ENCODE results near the gene RHOG.

RHOG gene

DNA sequence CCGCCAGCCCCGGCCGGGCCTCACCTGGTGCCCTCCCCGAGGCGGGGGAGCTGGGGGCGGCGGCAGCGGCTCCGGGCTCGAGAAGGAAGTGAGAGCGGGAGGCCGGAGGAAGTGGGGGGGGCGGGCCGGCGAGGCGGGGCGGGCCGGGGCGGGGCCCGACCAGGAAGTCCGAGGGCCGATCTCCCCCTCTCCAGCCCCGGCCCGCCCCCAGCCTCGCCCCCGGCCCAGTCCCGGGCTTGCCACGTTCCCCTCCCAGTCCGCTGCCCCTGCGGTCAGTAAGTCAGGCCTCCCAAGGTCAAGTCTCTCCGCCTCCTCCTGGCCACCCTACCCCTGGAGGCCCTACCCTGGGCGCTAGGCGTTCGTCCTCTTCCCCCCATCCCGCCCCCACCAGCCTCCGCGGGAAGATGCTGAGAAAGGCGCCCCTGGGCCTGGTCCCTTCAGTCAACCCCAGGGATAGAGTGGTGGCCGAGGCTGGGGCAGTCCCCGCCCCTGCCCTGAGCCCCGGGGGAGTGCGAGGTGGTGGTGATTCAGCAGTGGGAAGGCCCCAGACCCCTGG is at the start of gene RHOG:
RHOG (minus strand) TSS at position 90 of the 556 bp plus-strand sequence. CDS start 12,821 bp downstream, outside the sequence.
- DNase-seq (ENCODE audit: low read depth in 2 of 2) = peak in 1 of 2 donors; percentile 93

- no peak for DNase-seq (ENCODE audit: low read depth in 2 of 2)
Observed at GRCh38 chr11:3890014-3890413, 49.3 kb upstream of the RHOG start.

GRCh38 chr11:3888876-3889275 is 48.1 kb upstream of the RHOG start:
- DNase-seq (ENCODE audit: low read depth in 2 of 2) = no peak

DNA sequence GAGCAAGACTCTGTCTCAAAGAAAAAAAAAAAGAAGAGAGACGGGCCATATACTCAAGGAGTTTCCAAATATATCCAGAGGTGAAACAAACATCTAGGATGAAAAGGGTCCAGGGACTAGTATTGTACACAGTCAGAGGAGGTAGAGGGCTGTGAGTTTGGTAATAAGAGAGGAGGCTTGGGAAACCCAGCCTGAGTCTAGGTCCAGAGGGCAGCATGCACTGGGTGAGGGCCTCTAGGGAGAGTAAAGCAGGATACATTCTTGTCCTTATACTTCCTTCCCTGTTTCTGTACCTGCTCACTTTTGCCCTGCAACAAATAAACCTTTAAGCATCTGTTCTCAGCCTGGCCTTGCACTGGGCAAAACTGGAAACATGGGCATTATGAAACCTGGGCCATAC is 46.2 kb upstream of the RHOG start:
- DNase-seq (ENCODE audit: low read depth in 2 of 2) = no peak

- no peak for DNase-seq (ENCODE audit: low read depth in 2 of 2)
Observed at GRCh38 chr11:3885855-3886254, 45.1 kb upstream of the RHOG start.

- no peak for DNase-seq (ENCODE audit: low read depth in 2 of 2)
Observed at GRCh38 chr11:3882655-3883054, 41.9 kb upstream of the RHOG start.

DNA sequence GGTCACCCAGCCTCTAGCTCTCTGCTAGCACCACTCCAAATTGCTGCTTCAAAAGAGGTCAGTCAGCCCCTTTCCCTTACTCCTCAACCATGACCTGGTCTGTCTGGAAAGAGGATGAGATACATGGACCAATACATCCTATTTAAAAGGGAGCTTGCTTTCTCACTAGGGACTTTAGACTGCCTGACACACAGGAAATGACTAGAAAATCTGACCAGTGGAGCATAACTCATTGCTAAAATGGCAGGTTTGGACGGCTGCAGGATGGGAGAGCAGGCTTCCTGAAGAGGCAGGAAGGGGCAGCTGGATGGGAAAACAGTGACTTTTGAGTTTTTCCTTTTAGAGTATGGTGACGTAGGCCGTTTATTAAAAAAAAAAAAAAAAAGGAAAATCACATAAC is 40.0 kb upstream of the RHOG start:
- DNase-seq (ENCODE audit: low read depth in 2 of 2) = no peak

- DNase-seq (ENCODE audit: low read depth in 2 of 2) = no peak
Observed at GRCh38 chr11:3879967-3880542, 39.3 kb upstream of the RHOG start.

DNA sequence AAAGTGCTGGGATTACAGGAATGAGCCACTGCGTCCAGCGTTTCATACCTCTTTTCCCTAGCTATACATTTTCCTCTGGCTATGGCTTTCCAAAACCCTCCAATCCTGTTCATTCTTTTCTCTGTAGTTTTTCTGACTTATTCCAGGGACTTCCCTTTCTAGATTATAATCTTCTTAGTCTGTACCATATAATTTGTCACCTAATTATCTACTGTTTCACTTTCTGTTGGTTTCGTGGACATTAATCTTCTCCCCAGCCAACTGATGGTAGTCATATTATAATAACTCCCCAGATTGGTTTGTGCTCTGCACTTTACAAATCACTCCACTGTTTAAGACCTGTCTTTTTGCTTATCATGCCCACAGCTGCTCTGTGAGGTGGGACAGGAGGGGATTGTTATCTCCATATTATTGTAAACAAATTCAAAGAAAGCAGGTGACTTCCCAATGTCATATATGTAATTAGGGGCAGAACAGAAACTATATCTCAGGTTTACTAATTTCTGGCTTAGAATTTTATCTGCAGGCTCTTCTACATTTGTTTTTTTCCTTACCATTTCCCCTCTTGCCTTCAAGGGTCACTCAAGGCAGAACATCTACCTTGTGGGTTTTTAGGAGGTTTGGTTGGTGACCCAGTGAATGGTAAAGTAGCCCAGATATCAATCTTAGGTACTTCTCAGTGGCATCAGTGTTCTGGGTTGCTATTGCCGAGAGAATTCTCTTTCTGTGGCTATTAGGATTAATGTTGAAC is 38.6 kb upstream of the RHOG start:
- no peak for DNase-seq (ENCODE audit: low read depth in 2 of 2)

- DNase-seq (ENCODE audit: low read depth in 2 of 2) = no peak
Observed at GRCh38 chr11:3878258-3878584, 37.5 kb upstream of the RHOG start.

DNA sequence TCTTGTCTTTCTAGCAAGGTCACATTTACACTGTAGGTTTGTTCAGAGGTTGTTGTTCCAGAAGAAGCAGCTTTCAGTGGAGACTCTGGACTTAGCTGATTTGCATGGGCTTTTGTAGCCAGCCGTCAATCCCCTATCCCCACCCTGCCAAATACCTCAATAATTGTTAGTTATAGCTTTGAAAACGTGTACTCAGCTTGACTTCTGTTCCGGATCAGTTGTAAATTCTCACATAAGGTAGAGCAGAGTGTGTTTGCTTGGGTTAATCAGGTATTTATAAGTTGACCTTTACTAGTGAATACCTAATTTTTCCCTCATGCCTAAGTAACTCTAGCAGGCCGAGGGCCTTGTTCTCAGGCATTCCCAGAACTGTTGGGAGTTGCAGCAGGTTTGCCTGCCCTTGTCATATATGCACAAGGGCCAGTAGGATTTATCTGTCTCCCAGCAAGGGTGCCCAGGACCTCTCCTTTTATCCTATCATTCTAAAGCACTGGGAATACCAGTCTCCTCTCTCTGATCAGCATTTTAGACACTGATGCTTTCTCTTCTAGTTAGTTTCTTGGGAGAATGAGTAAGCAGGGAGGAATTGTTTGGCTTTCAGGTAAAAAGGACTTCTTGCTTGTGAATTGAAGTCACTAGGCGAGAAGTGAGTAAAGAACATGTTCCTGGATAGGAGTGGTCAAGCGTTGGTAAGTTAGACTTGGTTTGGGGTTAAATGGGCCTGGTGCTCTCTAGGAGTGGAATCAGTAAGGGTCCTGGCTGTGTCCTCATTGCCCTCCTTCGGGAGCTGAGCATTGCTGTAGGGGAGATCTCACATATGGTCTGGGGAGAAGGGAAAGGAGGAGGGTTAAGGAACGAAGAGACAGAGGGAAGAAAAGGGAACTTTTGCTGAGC is 36.9 kb upstream of the RHOG start:
- DNase-seq (ENCODE audit: low read depth in 2 of 2) = no peak

DNA sequence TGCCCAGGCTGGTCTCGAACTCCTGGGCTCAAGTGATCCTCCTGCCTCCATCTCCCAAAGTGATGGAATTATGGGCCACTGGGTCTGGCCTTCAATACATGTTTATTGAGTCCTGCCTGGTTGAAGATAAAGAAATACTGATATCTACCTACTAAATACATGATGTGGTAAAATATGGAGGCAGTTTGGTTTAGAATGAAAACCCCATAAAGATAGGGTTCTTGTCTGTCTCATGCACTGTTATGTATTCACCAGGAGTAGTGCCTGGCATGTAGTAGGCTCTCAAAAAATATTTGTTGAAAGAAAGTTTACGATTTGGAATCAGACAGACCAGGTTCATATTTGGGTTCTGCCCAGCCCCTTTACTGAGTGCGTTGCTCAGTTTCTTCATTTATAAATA is 35.9 kb upstream of the RHOG start:
- DNase-seq (ENCODE audit: low read depth in 2 of 2) = no peak

DNA sequence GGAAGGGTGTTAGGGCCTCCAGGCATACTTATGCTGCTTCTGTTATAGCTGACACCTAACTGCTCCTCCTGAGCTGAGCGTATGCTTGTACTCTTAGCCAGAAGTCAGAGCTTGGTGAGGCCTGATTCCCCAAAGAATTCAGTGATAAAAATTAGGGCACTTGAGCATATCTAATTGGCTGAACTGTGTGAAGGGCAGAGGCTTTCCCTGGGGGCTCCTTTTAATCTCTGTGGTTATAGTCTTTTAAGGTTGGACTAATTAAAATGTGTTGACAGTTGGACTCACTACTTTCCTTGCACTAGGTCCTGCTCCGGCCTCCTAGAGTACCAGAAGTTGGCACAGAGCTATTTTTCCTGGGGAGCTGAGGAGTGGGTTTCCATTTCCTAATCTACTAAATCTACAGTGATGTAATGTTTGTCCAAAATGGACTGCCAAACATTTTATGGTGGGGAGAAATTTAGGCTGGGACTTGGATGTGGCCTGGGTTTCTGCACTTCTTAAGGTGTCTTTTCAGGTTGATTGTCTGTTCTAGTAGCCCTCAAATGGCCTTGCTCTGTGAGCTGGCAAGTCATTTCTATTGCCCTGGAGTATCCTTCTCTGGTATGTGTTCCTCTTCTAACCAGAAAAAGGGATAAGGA is 33.1 kb upstream of the RHOG start:
- DNase-seq (ENCODE audit: low read depth in 2 of 2) = no peak

DNA sequence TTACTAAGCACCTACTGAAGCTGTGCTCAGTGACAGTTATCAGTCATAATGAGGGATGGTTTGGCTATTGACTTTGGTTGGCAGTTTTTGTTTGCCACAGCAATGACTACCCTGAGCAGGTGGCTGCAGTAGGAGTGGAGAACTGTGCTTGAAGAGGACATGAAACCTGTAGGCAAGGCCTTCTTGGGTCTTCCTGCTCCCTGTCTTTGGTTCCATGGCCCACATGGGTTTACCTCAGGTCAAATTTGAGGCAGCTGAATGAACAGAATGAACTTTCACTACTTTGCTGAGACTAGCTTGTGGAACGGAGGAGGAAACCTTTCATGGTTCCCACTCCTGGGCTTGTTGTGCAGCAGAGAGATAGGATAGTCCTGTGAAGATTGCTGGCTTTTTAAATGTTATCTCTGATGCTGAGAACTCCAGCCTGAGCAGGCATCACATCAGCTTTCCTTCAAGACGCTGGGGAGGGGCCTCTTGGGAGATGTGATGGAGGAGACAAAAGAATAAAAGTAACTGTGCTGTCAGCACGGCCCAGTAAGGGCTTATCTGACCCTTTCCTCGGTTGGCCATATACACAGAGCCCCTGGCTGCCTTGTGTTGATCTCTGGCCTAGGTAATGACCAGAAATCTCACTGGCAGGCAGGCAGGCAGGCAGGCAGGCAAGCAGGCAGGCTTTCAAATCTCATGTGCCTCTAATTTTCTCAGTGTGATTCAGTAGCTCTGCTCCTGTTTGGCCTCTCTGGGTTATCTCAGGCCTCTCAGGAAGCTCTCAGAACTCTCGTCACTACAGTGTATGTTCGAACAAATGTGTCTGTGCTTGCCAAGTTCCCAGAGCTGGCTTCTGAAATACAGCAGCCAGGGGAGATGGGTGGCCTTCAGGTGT is 26.7 kb upstream of the RHOG start:
- DNase-seq (ENCODE audit: low read depth in 2 of 2) = peak in 1 of 2 donors; percentile 27

DNA sequence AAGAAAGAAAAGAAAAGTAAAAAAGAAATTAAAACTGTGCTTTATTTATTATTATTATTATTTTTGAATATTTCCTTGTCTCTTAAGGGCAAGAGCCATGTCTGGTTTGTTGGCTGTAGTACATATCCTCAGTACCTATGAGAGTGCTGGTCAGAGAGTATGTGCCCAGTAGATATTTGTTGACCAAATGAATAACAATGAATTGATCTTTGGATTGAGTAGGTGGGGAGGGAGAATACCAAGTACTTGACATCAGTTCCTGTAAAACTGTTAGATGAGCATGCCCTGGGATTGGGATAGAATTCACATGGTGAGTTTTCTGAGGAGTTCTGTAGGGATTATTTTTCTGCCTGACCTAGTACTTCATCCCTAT is 26.1 kb upstream of the RHOG start:
- DNase-seq (ENCODE audit: low read depth in 2 of 2) = no peak

GRCh38 chr11:3866206-3866605 is 25.4 kb upstream of the RHOG start:
- DNase-seq (ENCODE audit: low read depth in 2 of 2) = no peak

GRCh38 chr11:3865388-3866193 is 24.8 kb upstream of the RHOG start:
- no peak for DNase-seq (ENCODE audit: low read depth in 2 of 2)

GRCh38 chr11:3861683-3862082 is 20.9 kb upstream of the RHOG start:
- DNase-seq (ENCODE audit: low read depth in 2 of 2) = no peak

GRCh38 chr11:3860898-3861393 is 20.2 kb upstream of the RHOG start:
- DNase-seq (ENCODE audit: low read depth in 2 of 2) = peak in 1 of 2 donors; percentile 30

DNA sequence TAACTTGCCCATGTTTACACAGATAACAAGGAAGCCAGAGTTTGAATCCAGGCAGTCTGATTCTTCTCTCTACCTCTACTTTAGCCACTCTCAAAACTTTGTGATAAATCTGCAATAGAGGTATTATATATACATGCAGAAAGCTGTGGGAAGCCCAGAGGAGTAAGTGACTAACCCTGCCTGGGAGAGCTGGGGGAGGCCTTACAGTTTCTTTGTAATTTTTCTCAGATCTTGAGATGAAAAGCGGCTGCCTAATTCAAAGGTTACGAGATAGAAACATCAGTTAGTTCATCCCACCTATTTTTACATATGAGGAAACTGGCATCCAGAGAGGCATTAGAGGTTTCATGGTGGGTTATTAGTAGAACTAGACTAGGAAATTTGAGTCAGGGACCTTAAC is 19.6 kb upstream of the RHOG start:
- DNase-seq (ENCODE audit: low read depth in 2 of 2) = peak in 1 of 2 donors; percentile 45
